OCI-M2 (cell line): ENCODE results near the gene GALC.

Experiments
- DNase-seq: peaks from one replicate; lab custom pipeline; 2025; ENCODE audit not compliant: unreplicated experiment; lab: John Stamatoyannopoulos, UW

GALC gene

DNA sequence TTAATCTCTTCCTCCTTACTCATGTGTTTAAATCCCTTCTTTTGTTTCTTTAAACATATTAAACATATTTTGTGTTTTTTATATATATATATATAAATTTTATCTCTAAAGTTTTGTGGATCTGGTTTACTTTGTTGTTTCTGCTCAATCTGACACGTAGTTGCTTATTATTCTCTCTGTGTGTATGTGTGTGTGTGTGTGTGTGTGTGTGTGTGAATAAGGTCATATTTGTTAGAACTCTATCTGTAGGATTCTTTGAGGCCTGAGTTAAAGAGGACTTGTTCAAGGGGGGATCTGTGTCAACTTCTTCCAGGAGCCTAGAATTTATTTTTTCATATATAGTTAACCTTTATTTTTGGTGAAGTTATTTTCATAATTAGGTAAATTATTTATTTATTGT lies 14.6 kb upstream of the GALC start:
- no peak for DNase-seq

DNA sequence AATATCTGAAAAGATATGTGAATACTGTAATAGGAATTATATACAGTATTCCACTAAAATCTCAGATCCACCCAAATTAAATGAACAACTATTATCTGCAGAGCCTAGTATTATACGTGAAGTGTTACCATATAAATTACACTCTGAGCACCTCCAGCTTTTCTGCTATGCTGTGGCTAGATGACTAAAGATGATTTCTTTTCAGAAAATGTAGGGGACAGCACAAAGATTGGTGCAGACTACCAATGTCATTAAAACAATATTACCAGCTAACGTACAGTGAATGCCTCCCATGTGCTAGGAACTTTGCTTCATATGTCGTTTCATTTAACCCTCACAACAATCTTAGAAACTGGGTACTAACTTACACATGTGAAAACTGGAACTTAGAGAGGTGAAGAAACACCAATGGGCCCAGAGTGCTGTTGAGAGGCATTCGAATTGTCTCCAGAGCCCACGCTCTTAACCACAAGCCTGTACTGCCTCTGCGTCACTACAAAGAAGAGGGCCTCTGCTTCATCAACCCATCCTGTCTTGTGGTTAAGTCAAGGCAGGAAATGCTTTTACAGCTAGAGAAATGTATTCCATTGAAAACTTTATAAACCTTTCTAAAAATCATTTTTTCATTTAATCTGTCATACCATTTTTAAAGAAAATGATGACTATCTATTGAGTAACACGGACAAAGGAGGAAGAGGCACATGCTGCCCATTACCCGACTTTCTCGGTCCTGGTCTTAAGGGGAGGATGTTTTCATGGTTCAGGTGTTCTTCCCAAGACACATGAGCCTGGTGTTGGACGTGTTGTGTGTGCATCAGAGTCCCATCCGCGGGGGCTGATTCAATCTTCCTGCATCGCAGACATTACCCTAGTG lies 13.2 kb upstream of the GALC start:
- no peak for DNase-seq

GRCh38 chr14:88005050-88005481 lies 12.1 kb upstream of the GALC start, which contains the start of gene GPR65:
Gene GPR65, plus strand, starts transcription at chr14:88005135. Its CDS starts 5,713 bp downstream, at chr14:88010848.
- no peak for DNase-seq

- DNase-seq, result no peak
Observed at GRCh38 chr14:88004506-88005036, 11.6 kb upstream of the GALC start.

GRCh38 chr14:88003425-88003824 lies 10.4 kb upstream of the GALC start:
- no peak for DNase-seq

DNA sequence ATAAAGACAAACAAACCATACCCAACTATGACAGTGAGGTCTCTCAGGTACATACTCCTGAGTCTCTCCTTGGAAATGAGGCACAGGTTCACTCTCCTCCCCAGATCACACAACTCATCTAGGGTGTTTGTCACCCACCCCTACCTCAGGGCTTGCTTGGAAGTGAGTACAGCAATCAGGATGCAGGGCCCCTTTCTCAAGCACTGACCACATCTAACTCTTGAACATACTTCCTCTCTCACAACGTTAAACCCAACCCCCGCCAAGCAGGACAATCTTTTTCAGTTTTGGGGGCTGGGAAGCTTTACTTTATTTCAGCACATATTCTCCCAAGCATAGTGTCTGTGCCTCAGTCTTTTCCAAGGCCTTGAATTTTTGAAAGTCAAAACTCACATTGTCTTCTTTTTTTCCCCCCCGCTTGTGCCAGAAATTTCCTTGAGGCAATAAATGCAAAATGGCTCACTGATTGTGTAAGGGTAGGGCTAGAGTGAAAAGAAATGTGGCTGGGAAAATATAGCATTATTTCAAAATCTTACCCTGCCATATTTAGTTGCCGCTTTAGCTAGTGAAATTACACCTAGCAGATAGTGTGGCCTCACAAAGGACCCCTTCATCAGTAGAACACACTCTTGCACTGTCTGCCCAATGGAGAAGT lies 9.6 kb upstream of the GALC start:
- no peak for DNase-seq

- DNase-seq, result no peak
Observed at GRCh38 chr14:87999277-87999676, 6.3 kb upstream of the GALC start.

DNA sequence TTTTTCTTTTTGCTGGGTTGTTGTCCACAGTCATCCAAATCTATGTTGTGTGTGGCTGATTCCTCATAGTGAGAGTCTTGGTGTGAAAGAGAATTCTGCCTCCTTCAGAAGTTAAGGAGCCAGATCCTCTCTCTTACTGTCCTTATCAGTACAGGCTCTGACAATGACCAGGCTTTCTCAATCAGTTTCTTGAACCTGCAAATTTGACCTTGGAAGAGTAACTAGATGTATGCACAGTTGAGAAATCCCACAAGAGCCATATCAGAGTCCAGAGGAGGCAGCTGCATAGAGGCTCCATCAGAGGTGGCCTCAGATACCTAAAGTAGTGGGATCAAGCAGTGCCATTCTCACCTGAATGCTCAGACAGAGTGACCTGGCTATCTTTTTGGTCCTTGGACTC lies 5.5 kb upstream of the GALC start:
- DNase-seq, result no peak

DNA sequence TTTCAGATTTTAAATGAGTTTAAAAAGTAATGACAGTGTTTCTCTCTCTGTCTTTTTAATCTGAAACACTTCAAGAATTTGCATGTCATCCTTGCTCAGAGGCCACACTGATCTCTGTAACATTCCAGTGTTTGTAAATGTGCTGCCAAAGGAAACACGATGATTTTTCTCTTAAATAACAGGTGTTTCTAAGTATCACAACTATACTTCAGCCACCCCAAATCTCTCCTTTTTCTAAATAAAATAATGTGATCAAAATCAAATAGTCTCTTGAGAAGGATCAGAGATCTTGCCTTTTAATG lies 3.3 kb upstream of the GALC start:
- no peak for DNase-seq

GRCh38 chr14:87995500-87996290 lies 2.7 kb upstream of the GALC start:
- peak; percentile 86 for DNase-seq

- no peak for DNase-seq
Observed at GRCh38 chr14:87994974-87995373, 2.0 kb upstream of the GALC start.

DNA sequence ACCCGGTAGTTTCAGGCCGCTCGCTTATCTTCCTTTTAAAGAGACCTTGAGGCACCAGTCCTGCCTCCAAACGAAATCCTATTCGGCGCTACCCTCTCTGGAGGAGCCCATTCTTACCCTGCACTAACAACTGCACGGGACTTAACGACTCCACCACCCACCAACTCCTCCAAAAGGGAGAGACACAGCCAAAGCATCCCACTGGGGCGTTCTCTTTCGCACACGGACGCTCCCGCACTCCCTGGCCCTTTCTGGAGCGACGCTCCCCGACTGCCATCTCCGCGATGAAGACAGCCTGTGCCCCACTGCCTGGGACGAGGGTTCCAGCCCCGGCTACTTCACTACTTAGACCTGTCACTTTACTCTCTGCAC lies 650 bp downstream of the GALC start:
- DNase-seq, result no peak

- DNase-seq, result no peak
Observed at GRCh38 chr14:87990682-87991081, 2.3 kb downstream of the GALC start.

DNA sequence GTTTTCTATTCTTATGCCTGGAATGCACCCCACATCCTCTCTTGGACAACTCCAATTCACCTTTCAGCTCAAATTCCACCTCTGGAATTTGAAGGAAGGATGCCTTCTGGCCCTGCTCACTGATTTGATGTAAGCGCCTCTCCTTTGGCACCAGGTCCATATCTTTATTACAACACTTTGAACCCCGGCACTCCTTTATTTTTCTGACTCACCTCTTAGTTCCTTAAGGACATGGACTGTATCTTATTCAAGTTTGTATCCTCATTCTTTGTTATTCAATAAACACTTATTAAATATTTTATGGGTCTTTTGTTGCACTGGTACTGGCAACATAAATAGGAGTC lies 3.1 kb downstream of the GALC start:
- DNase-seq, result no peak

- DNase-seq, result no peak
Observed at GRCh38 chr14:87989221-87989955, 3.6 kb downstream of the GALC start.

GRCh38 chr14:87979689-87980088 lies 13.3 kb downstream of the GALC start:
- DNase-seq, result no peak

- DNase-seq, result no peak
Observed at GRCh38 chr14:87975636-87976035, 17.3 kb downstream of the GALC start.

DNA sequence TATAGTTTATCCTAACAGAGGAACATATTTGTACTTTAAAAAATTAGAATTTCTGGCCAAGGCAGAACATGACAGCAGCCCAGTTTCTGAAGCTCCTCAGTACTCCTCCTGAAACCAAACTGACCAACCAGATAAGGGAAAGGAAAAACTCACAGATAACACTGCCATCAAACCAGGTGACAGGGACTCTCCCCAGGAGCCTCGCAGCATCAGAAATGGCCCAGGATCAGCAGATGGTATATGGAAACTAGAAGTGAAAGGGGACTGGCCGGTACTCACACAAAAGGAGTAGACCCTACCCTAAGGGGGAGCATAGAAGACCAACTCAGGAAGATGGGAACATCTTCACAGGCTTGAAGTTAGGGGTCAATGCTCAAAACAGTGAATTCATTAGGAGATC lies 22.0 kb downstream of the GALC start:
- no peak for DNase-seq

DNA sequence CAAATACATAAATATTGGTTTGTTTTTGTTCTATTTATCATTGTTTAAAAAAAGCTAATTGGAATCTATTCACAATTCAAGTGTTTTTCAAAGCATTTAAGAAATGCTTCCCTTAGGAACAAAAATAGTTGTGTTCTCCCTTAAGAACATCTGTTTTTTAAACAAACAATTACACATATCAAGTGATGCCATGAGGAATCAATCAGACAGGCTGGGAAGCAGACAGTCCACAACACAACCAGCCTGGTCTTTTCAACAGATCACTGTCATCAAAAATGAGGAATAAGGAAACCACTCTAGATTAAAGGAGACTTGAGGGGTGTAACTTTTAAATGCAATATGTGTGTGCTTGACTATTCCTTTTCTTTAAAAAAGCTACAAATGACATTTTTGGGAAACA lies 25.5 kb downstream of the GALC start:
- no peak for DNase-seq

DNA sequence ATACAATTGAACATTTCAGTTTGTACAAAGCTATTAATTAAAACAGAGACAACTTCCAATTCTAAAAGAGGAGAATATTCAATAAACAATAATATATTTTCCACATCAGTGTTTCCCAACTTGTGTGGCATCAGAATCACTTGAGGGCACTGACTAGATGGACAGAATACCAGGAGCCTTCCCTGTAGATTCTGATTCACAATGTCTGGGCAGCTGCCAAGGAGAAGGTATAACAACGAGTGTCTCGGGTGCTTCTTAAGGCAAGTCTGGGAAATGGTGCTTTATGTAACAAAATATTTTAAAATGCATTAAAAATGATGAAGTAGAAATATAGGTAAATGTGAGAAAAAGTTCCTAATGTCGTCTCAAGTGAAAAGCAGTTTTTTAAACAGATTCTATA lies 26.2 kb downstream of the GALC start:
- no peak for DNase-seq

GRCh38 chr14:87961246-87961645 lies 31.7 kb downstream of the GALC start:
- DNase-seq, result no peak
